GM23338 (cell line): ENCODE results near the gene DAAM2. TPM values are rescaled to one million over a fixed set of nuclear protein-coding genes. Genes with fewer than 3 reads are reported as not detected.

Source experiments
- ATAC-seq: fragments of 200-7000 bp; cut with Tn5 transposase; 3 replicates; pipeline ENCODE4 v1.9.1; 2020
- DNase-seq: peaks from one replicate; pipeline ENCODE4 v3.0.0-alpha.2; 2015; ENCODE audit warnings: low spot score
- H2AFZ ChIP-seq: fragments of 200-600 bp; sonication (generic); 2 replicates; pipeline ENCODE4 v1.8.0; 2016; ENCODE audit warnings: antibody characterized with exemption, mild to moderate bottlenecking, moderate library complexity
- H3F3A ChIP-seq: fragments of 200-600 bp; sonication (generic); replicated peaks from 2 replicates; pipeline ENCODE4 v1.8.0; 2017; ENCODE audit warnings: antibody characterized with exemption, mixed run types, low read depth
- H3K27ac ChIP-seq: fragments of 200-600 bp; sonication (generic); 2 replicates; pipeline ENCODE4 v1.6.1; 2016; ENCODE audit warnings: low read depth
- H3K27me3 ChIP-seq: fragments of 200-600 bp; sonication (generic); 2 replicates; pipeline ENCODE4 v1.8.0; 2016; ENCODE audit warnings: mild to moderate bottlenecking, mixed run types, moderate library complexity; ENCODE audit not compliant: insufficient read depth
- H3K36me3 ChIP-seq: fragments of 200-600 bp; sonication (generic); 2 replicates; pipeline ENCODE4 v1.8.0; 2016; ENCODE audit warnings: mild to moderate bottlenecking; ENCODE audit not compliant: insufficient read depth
- H3K4me1 ChIP-seq: fragments of 200-600 bp; sonication (generic); 2 replicates; pipeline ENCODE4 v1.8.0; 2016; ENCODE audit warnings: mild to moderate bottlenecking, moderate library complexity; ENCODE audit not compliant: insufficient read depth
- H3K4me2 ChIP-seq: fragments of 200-600 bp; sonication (generic); 2 replicates; pipeline ENCODE4 v1.7.1; 2017; ENCODE audit warnings: mixed run types
- H3K4me3 ChIP-seq: fragments of 200-600 bp; sonication (generic); 2 replicates; pipeline ENCODE4 v1.6.1; 2016; ENCODE audit warnings: mixed run types
- H3K79me2 ChIP-seq: fragments of 200-600 bp; sonication (generic); replicated peaks from 2 replicates; pipeline ENCODE4 v1.8.0; 2017; ENCODE audit warnings: mild to moderate bottlenecking; ENCODE audit not compliant: insufficient read depth
- H3K9me2 ChIP-seq: fragments of 200-600 bp; sonication (generic); 2 replicates; pipeline ENCODE4 v1.8.0; 2017; ENCODE audit not compliant: insufficient read depth
- H4K20me1 ChIP-seq: fragments of 200-600 bp; sonication (generic); replicated peaks from 2 replicates; pipeline ENCODE4 v1.8.0; 2017; ENCODE audit warnings: mild to moderate bottlenecking; ENCODE audit not compliant: insufficient read depth
- H3K27ac Mint-ChIP-seq: 2 replicates; pipeline ENCODE4 v1.8.0; 2020; ENCODE audit warnings: inconsistent platforms, mild to moderate bottlenecking, moderate library complexity, mixed read lengths
- H3K27me3 Mint-ChIP-seq: 3 replicates; pipeline ENCODE4 v1.8.0; 2022; ENCODE audit warnings: low read depth, mild to moderate bottlenecking, moderate library complexity, mixed read lengths, inconsistent platforms; ENCODE audit not compliant: insufficient read depth, poor library complexity
- H3K36me3 Mint-ChIP-seq: 3 replicates; pipeline ENCODE4 v1.8.0; 2021; ENCODE audit warnings: low read depth, mild to moderate bottlenecking, inconsistent platforms, moderate library complexity, mixed read lengths
- H3K4me1 Mint-ChIP-seq: 3 replicates; pipeline ENCODE4 v1.8.0; 2020; ENCODE audit warnings: mild to moderate bottlenecking, inconsistent platforms, mixed read lengths
- H3K4me3 Mint-ChIP-seq: 3 replicates; pipeline ENCODE4 v1.8.0; 2021; ENCODE audit warnings: moderate library complexity, mild to moderate bottlenecking, inconsistent platforms, mixed read lengths
- H3K9me3 Mint-ChIP-seq: 3 replicates; pipeline ENCODE4 v1.8.0; 2020; ENCODE audit warnings: moderate library complexity, mild to moderate bottlenecking, inconsistent platforms, mixed read lengths
- CREB1 ChIP-seq: fragments of 250-450 bp; sonication (Bioruptor Pico); IDR thresholded peaks from 2 replicates; pipeline ENCODE4 v1.5.0; 2020; ENCODE audit warnings: low read depth, mild to moderate bottlenecking, moderate library complexity
- ETS1 ChIP-seq: IDR thresholded peaks from 2 replicates; pipeline ENCODE4 v1.6.1; 2016; ENCODE audit warnings: antibody characterized with exemption
- EZH2 ChIP-seq: fragments of 200-600 bp; sonication (generic); IDR thresholded peaks from one replicate; pipeline ENCODE4 v1.8.0; 2017; ENCODE audit warnings: antibody characterized with exemption, mild to moderate bottlenecking, low read depth; ENCODE audit not compliant: unreplicated experiment
- NANOG ChIP-seq: IDR thresholded peaks from 2 replicates; pipeline ENCODE4 v1.6.1; 2016; ENCODE audit warnings: antibody characterized with exemption, borderline replicate concordance
- POLR2AphosphoS5 ChIP-seq: IDR thresholded peaks from 2 replicates; pipeline ENCODE4 v1.6.1; 2016; ENCODE audit warnings: antibody characterized with exemption, low read depth
- REST ChIP-seq: IDR thresholded peaks from one replicate; pipeline ENCODE4 v1.6.1; 2018; ENCODE audit warnings: antibody characterized with exemption; ENCODE audit not compliant: unreplicated experiment
- STAT1 ChIP-seq: IDR thresholded peaks from one replicate; pipeline ENCODE4 v1.6.1; 2016; ENCODE audit warnings: antibody characterized with exemption; ENCODE audit not compliant: unreplicated experiment
- polyA plus RNA-seq: library from polyadenylated mRNA; unstranded; fragments of >200 nt; fragmentation: Nextera tagmentation; extraction: Ambion mirVana; gene quantifications from 2 replicates; pipeline ENCODE4 v1.2.1, GENCODE V29; 2016
- total RNA-seq: library from RNA; depleted of rRNA; stranded (reverse); fragments of >200 nt; shearing (Covaris generic); gene quantifications from 2 replicates; pipeline ENCODE4 v1.2.3, GENCODE V29; 2014
- TF ChIP-seq, protein P1 (sequence below): fragments of 250-450 bp; sonication (Bioruptor Pico); IDR thresholded peaks from 2 replicates; pipeline ENCODE4 v1.5.0; 2020; ENCODE audit warnings: mild to moderate bottlenecking, moderate library complexity
- TF ChIP-seq, protein P2 (sequence below), 2 experiments: fragments of 200-600 bp in 1 of 2; sonication (generic) in 1 of 2; conservative IDR thresholded peaks; 2 replicates each; pipeline versions ENCODE4 v1.5.1 to v1.6.1; 2016 to 2017; ENCODE audit warnings: antibody characterized with exemption in 2 of 2, low read depth in 2 of 2, mild to moderate bottlenecking in 2 of 2, moderate library complexity in 1 of 2

DAAM2 gene
- total and polyA plus RNA-seq, 2 experiments from 2014 or later = 1.4 to 4.9 TPM

- no peak overlapping the region for H3K27ac Mint-ChIP-seq
- Histone ChIP-seq H4K20me1 (no peaks in the 10 kb centered on the region), H3K27ac (no peak overlapping the region), H3K4me1 (peaks cover 10% of the 10 kb centered on the region), H3K4me3 (no peak overlapping the region), H3K4me2 (no peak overlapping the region), H3K9me2 (no peaks in the 10 kb centered on the region), H2AFZ (no peak overlapping the region), H3F3A (no peaks in the 10 kb centered on the region), H3K36me3 (no peaks in the 10 kb centered on the region), H3K27me3 (no peaks in the 10 kb centered on the region), H3K79me2 (no peaks in the 10 kb centered on the region)
- no peak for ATAC-seq
- peaks cover 3% of the 10 kb centered on the region for H3K27me3 Mint-ChIP-seq
- TF ChIP-seq NANOG = no peak
- TF ChIP-seq CREB1 (CRISPR knock-in tag) = no peak
- no peak for TF ChIP-seq EZH2
- no peak for TF ChIP-seq STAT1
- no peaks in the 10 kb centered on the region for H3K9me3 Mint-ChIP-seq
- no peaks in the 10 kb centered on the region; the same call in 2 of the 3 replicates for H3K36me3 Mint-ChIP-seq
- no peak overlapping the region for H3K4me3 Mint-ChIP-seq
- no peak for DNase-seq
- peaks cover 14% of the 10 kb centered on the region for H3K4me1 Mint-ChIP-seq
Observed at GRCh38 chr6:39840781-39841180, 48.6 kb downstream of the DAAM2 start.

GRCh38 chr6:39841291-39841690 lies 49.1 kb downstream of the DAAM2 start:
- H2AFZ ChIP-seq = no peak overlapping the region
- no peak overlapping the region for H3K4me2 ChIP-seq
- no peaks in the 10 kb centered on the region for H3K9me2 ChIP-seq
- H3K4me1 Mint-ChIP-seq = peaks cover 14% of the 10 kb centered on the region
- H3K4me3 ChIP-seq = no peak overlapping the region
- H3K9me3 Mint-ChIP-seq = no peaks in the 10 kb centered on the region
- H3K27ac ChIP-seq = no peak overlapping the region
- H3K4me1 ChIP-seq = peaks cover 10% of the 10 kb centered on the region
- H3K27me3 ChIP-seq = no peaks in the 10 kb centered on the region
- peaks cover 3% of the 10 kb centered on the region for H3K27me3 Mint-ChIP-seq
- no peaks in the 10 kb centered on the region; the same call in 2 of the 3 replicates for H3K36me3 Mint-ChIP-seq
- H3K4me3 Mint-ChIP-seq = no peak overlapping the region
- no peak for DNase-seq
- H3K79me2 ChIP-seq = no peaks in the 10 kb centered on the region
- peak; percentile 72 for ATAC-seq
- H3K27ac Mint-ChIP-seq = peak overlapping the region; percentile 32; the same call in 1 of the 2 replicates
- no peaks in the 10 kb centered on the region for H3K36me3 ChIP-seq
- no peaks in the 10 kb centered on the region for H3F3A ChIP-seq
- no peaks in the 10 kb centered on the region for H4K20me1 ChIP-seq
- TF ChIP-seq POLR2AphosphoS5 (no peak), REST (no peak), ETS1 (no peak), CREB1 (CRISPR knock-in tag) (no peak), EZH2 (no peak)
- TF ChIP-seq, protein P1, sequence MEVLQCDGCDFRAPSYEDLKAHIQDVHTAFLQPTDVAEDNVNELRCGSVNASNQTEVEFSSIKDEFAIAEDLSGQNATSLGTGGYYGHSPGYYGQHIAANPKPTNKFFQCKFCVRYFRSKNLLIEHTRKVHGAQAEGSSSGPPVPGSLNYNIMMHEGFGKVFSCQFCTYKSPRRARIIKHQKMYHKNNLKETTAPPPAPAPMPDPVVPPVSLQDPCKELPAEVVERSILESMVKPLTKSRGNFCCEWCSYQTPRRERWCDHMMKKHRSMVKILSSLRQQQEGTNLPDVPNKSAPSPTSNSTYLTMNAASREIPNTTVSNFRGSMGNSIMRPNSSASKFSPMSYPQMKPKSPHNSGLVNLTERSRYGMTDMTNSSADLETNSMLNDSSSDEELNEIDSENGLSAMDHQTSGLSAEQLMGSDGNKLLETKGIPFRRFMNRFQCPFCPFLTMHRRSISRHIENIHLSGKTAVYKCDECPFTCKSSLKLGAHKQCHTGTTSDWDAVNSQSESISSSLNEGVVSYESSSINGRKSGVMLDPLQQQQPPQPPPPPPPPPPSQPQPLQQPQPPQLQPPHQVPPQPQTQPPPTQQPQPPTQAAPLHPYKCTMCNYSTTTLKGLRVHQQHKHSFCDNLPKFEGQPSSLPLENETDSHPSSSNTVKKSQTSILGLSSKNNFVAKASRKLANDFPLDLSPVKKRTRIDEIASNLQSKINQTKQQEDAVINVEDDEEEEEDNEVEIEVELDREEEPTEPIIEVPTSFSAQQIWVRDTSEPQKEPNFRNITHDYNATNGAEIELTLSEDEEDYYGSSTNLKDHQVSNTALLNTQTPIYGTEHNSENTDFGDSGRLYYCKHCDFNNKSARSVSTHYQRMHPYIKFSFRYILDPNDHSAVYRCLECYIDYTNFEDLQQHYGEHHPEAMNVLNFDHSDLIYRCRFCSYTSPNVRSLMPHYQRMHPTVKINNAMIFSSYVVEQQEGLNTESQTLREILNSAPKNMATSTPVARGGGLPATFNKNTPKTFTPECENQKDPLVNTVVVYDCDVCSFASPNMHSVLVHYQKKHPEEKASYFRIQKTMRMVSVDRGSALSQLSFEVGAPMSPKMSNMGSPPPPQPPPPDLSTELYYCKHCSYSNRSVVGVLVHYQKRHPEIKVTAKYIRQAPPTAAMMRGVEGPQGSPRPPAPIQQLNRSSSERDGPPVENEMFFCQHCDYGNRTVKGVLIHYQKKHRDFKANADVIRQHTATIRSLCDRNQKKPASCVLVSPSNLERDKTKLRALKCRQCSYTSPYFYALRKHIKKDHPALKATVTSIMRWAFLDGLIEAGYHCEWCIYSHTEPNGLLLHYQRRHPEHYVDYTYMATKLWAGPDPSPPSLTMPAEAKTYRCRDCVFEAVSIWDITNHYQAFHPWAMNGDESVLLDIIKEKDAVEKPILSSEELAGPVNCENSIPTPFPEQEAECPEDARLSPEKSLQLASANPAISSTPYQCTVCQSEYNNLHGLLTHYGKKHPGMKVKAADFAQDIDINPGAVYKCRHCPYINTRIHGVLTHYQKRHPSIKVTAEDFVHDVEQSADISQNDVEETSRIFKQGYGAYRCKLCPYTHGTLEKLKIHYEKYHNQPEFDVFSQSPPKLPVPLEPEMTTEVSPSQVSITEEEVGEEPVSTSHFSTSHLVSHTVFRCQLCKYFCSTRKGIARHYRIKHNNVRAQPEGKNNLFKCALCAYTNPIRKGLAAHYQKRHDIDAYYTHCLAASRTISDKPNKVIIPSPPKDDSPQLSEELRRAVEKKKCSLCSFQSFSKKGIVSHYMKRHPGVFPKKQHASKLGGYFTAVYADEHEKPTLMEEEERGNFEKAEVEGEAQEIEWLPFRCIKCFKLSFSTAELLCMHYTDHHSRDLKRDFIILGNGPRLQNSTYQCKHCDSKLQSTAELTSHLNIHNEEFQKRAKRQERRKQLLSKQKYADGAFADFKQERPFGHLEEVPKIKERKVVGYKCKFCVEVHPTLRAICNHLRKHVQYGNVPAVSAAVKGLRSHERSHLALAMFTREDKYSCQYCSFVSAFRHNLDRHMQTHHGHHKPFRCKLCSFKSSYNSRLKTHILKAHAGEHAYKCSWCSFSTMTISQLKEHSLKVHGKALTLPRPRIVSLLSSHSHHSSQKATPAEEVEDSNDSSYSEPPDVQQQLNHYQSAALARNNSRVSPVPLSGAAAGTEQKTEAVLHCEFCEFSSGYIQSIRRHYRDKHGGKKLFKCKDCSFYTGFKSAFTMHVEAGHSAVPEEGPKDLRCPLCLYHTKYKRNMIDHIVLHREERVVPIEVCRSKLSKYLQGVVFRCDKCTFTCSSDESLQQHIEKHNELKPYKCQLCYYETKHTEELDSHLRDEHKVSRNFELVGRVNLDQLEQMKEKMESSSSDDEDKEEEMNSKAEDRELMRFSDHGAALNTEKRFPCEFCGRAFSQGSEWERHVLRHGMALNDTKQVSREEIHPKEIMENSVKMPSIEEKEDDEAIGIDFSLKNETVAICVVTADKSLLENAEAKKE (CRISPR knock-in tag) = no peak
- TF ChIP-seq, protein P2, sequence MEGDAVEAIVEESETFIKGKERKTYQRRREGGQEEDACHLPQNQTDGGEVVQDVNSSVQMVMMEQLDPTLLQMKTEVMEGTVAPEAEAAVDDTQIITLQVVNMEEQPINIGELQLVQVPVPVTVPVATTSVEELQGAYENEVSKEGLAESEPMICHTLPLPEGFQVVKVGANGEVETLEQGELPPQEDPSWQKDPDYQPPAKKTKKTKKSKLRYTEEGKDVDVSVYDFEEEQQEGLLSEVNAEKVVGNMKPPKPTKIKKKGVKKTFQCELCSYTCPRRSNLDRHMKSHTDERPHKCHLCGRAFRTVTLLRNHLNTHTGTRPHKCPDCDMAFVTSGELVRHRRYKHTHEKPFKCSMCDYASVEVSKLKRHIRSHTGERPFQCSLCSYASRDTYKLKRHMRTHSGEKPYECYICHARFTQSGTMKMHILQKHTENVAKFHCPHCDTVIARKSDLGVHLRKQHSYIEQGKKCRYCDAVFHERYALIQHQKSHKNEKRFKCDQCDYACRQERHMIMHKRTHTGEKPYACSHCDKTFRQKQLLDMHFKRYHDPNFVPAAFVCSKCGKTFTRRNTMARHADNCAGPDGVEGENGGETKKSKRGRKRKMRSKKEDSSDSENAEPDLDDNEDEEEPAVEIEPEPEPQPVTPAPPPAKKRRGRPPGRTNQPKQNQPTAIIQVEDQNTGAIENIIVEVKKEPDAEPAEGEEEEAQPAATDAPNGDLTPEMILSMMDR (conservative IDR thresholded peaks at IDR 0.05; ENCODE audit: low read depth in 2 of 2) = no peak
